ENCODE results near the gene PDK2.
A peak's percentile ranks its signal among the peaks of the same experiment; 100 is the strongest.

Gene PDK2

GRCh38 chr17:50139950-50140885 lies 45.1 kb downstream of the PDK2 start:
- peak; percentile 65 for DNase-seq

GRCh38 chr17:50141026-50141744 lies 46.0 kb downstream of the PDK2 start:
- no peak for DNase-seq

- DNase-seq = no peak
Measured at GRCh38 chr17:50141745-50142110, 46.6 kb downstream of the PDK2 start.

- DNase-seq = no peak
Measured at GRCh38 chr17:50143461-50144176, 48.5 kb downstream of the PDK2 start.

- DNase-seq = no peak
Measured at GRCh38 chr17:50144355-50144754, 49.2 kb downstream of the PDK2 start.

- DNase-seq = no peak
Measured at GRCh38 chr17:50144845-50145531, 49.8 kb downstream of the PDK2 start.

- DNase-seq = no peak
Measured at GRCh38 chr17:50145532-50146229, 50.5 kb downstream of the PDK2 start.

- no peak for DNase-seq
Measured at GRCh38 chr17:50146230-50146926, 51.2 kb downstream of the PDK2 start.

GRCh38 chr17:50146927-50147665 lies 51.9 kb downstream of the PDK2 start:
- no peak for DNase-seq

- DNase-seq = peak; percentile 26
Measured at GRCh38 chr17:50147841-50148225, 52.7 kb downstream of the PDK2 start.

GRCh38 chr17:50148226-50149090 lies 53.3 kb downstream of the PDK2 start:
- peak; percentile 58 for DNase-seq

- no peak for DNase-seq
Measured at GRCh38 chr17:50149091-50149416, 53.9 kb downstream of the PDK2 start.

- DNase-seq = no peak
Measured at GRCh38 chr17:50149417-50150353, 54.5 kb downstream of the PDK2 start.

GRCh38 chr17:50150354-50151040 lies 55.3 kb downstream of the PDK2 start, which contains the start of gene PPP1R9B:
TSS of gene PPP1R9B (minus strand) at chr17:50150677. CDS start at chr17:50150513, 164 bp downstream.
- DNase-seq = no peak

- DNase-seq = peak; percentile 93
Measured at GRCh38 chr17:50151041-50151936, 56.1 kb downstream of the PDK2 start.

GRCh38 chr17:50151937-50152547 lies 56.9 kb downstream of the PDK2 start:
- peak; percentile 83 for DNase-seq

All from GDM1 (cell line).